IMR-90 (cell line): Measurements from ENCODE around the gene FAM193B. TPM values are rescaled to one million over a fixed set of nuclear protein-coding genes. Genes with fewer than 3 reads are reported as not detected.
A peak's percentile ranks its signal among the peaks of the same experiment; 100 is the strongest.

Experiments
- ATAC-seq: fragments of 200-7000 bp; cut with Tn5 transposase; 2 replicates; pipeline ENCODE4 v1.9.1; 2020; ENCODE audit warnings: low read depth, mild to moderate bottlenecking, moderate library complexity
- BruUV-seq: library from RNA; stranded (reverse); fragments of 400-500 nt; replicated peaks from 2 replicates; lab custom pipeline; 2021; lab: Mats Ljungman, UMichigan
- CTCF ChIA-PET: fragments of 300-600 bp; formaldehyde crosslinking; extraction: SDS; loops from one replicate; lab custom pipeline; 2021; ENCODE audit warnings: antibody characterized with exemption; lab: Yijun Ruan, JAX
- POLR2A ChIA-PET: fragments of 300-600 bp; sonication (Branson Sonifier 250); formaldehyde crosslinking; loops from one replicate; lab custom pipeline; 2022; ENCODE audit warnings: antibody characterized with exemption; ENCODE audit not compliant: unreplicated experiment; lab: Charles Lee
- DNase-seq: peaks from one replicate; pipeline ENCODE4 v3.0.0; 2013
- H2AFZ ChIP-seq: replicated peaks from 2 replicates; pipeline ENCODE3; 2013; ENCODE audit warnings: low read length, mild to moderate bottlenecking; ENCODE audit not compliant: poor library complexity
- H2AK5ac ChIP-seq: 2 replicates; pipeline ENCODE4 v1.6.1; 2013; ENCODE audit warnings: low read depth, low read length, inconsistent platforms
- H2AK9ac ChIP-seq: replicated peaks from 2 replicates; pipeline ENCODE3; 2013; ENCODE audit warnings: mild to moderate bottlenecking, low read depth, low read length, moderate library complexity; ENCODE audit not compliant: poor library complexity
- H2BK120ac ChIP-seq: 2 replicates; pipeline ENCODE4 v1.6.1; 2013; ENCODE audit warnings: low read depth, low read length, inconsistent platforms
- H2BK15ac ChIP-seq: 3 replicates; pipeline ENCODE4 v1.6.1; 2013; ENCODE audit warnings: low read depth, low read length, inconsistent platforms
- H2BK20ac ChIP-seq: 2 replicates; pipeline ENCODE4 v1.6.1; 2013; ENCODE audit warnings: low read depth, mild to moderate bottlenecking, inconsistent platforms, low read length, moderate library complexity
- H2BK5ac ChIP-seq: 2 replicates; pipeline ENCODE4 v1.6.1; 2013; ENCODE audit warnings: mild to moderate bottlenecking, low read depth, low read length, inconsistent platforms; ENCODE audit not compliant: poor library complexity, severe bottlenecking
- H3K14ac ChIP-seq: replicated peaks from 2 replicates; pipeline ENCODE4 v1.6.1; 2013; ENCODE audit warnings: low read depth, low read length, inconsistent platforms
- H3K18ac ChIP-seq: 2 replicates; pipeline ENCODE4 v1.6.1; 2013; ENCODE audit warnings: low read depth, low read length, control low read depth
- H3K23ac ChIP-seq: 2 replicates; pipeline ENCODE4 v1.6.1; 2013; ENCODE audit warnings: low read depth, low read length, inconsistent platforms
- H3K27ac ChIP-seq: 2 replicates; pipeline ENCODE4 v1.5.1; 2013; ENCODE audit warnings: mild to moderate bottlenecking, control low read depth, low read length; ENCODE audit not compliant: insufficient read depth
- H3K27me3 ChIP-seq: 2 replicates; pipeline ENCODE4 v1.6.1; 2013; ENCODE audit warnings: low read length; ENCODE audit not compliant: control insufficient read depth, insufficient read depth
- H3K36me3 ChIP-seq: 2 replicates; pipeline ENCODE4 v1.6.1; 2013; ENCODE audit warnings: low read length, mixed read lengths; ENCODE audit not compliant: control insufficient read depth, insufficient read depth
- H3K4ac ChIP-seq: 2 replicates; pipeline ENCODE4 v1.6.1; 2013; ENCODE audit warnings: low read depth, low read length, inconsistent platforms
- H3K4me1 ChIP-seq: 2 replicates; pipeline ENCODE4 v1.6.1; 2013; ENCODE audit warnings: low read length, mixed read lengths; ENCODE audit not compliant: control insufficient read depth, insufficient read depth
- H3K4me2 ChIP-seq: 2 replicates; pipeline ENCODE4 v1.6.1; 2013; ENCODE audit warnings: low read depth, mild to moderate bottlenecking, control low read depth, low read length, moderate library complexity
- H3K4me3 ChIP-seq: 2 replicates; pipeline ENCODE4 v1.5.1; 2013; ENCODE audit warnings: low read depth, mild to moderate bottlenecking, control low read depth, low read length, moderate library complexity; ENCODE audit not compliant: insufficient read depth
- H3K56ac ChIP-seq: 2 replicates; pipeline ENCODE4 v1.6.1; 2013; ENCODE audit warnings: low read length, inconsistent platforms; ENCODE audit not compliant: insufficient read depth; ENCODE audit errors: extremely low read depth
- H3K79me1 ChIP-seq, 2 experiments: 2 replicates each; pipeline ENCODE4 v1.6.1; 2013; ENCODE audit warnings: low read length in 2 of 2, inconsistent platforms in 1 of 2, low read depth in 1 of 2
- H3K9ac ChIP-seq: 2 replicates; pipeline ENCODE4 v1.6.1; 2013; ENCODE audit warnings: low read depth, low read length, control low read depth
- H3K9me1 ChIP-seq: 2 replicates; pipeline ENCODE4 v1.6.1; 2013; ENCODE audit warnings: low read length, inconsistent platforms; ENCODE audit not compliant: insufficient read depth
- H3K9me3 ChIP-seq: 2 replicates; pipeline ENCODE4 v1.6.1; 2013; ENCODE audit warnings: low read length; ENCODE audit not compliant: control insufficient read depth, insufficient read depth
- H4K20me1 ChIP-seq: 2 replicates; pipeline ENCODE4 v1.6.1; 2013; ENCODE audit warnings: low read length, inconsistent platforms; ENCODE audit not compliant: insufficient read depth
- H4K5ac ChIP-seq: 2 replicates; pipeline ENCODE4 v1.6.1; 2013; ENCODE audit warnings: mild to moderate bottlenecking, low read depth, low read length, control low read depth
- H4K8ac ChIP-seq, 2 experiments: 2 replicates each; pipeline ENCODE4 v1.6.1; 2013; ENCODE audit warnings: low read depth in 2 of 2, low read length in 2 of 2, control low read depth in 1 of 2, inconsistent platforms in 1 of 2
- H4K91ac ChIP-seq: 2 replicates; pipeline ENCODE4 v1.6.1; 2013; ENCODE audit warnings: low read depth, low read length, inconsistent platforms; ENCODE audit not compliant: insufficient read depth
- BHLHE40 ChIP-seq: fragments of 150-350 bp; IDR thresholded peaks from 2 replicates; pipeline ENCODE4 v1.6.1; 2016; ENCODE audit warnings: mild to moderate bottlenecking, low read depth, low read length
- CEBPB ChIP-seq: IDR thresholded peaks from 2 replicates; pipeline ENCODE4 v1.6.1; 2012; ENCODE audit warnings: low read depth, low read length, improper control_type of control experiment
- MAZ ChIP-seq: IDR thresholded peaks from 2 replicates; pipeline ENCODE4 v1.6.1; 2012; ENCODE audit warnings: low read depth, mild to moderate bottlenecking, low read length, improper control_type of control experiment, moderate library complexity, borderline replicate concordance
- NFE2L2 ChIP-seq: fragments of 150-350 bp; IDR thresholded peaks from 2 replicates; pipeline ENCODE4 v1.6.1; 2016; ENCODE audit warnings: low read depth, mild to moderate bottlenecking, low read length
- POLR2A ChIP-seq: IDR thresholded peaks from 2 replicates; pipeline ENCODE4 v1.6.1; 2012; ENCODE audit warnings: mild to moderate bottlenecking, low read depth, low read length
- USF2 ChIP-seq: fragments of 150-350 bp; IDR thresholded peaks from 2 replicates; pipeline ENCODE4 v1.6.1; 2017; ENCODE audit warnings: mild to moderate bottlenecking, antibody characterized with exemption, low read length, low read depth
- WGBS, 2 experiments: methylation state at CpG; one replicate each; pipeline versions ENCODE4 v1.1.5 to v1.1.7; 2013; ENCODE audit warnings: missing lambda C conversion rate in 2 of 2; ENCODE audit not compliant: insufficient read length in 1 of 2; ENCODE audit errors: extremely low coverage in 2 of 2; 5-methylcytosine and 5-hydroxymethylcytosine counted together
- dilution Hi-C: fragments of 300-500 bp; cut with HindIII; formaldehyde crosslinking; loops from one replicate; pipeline ENCODE4 v1.14.3; 2018; ENCODE audit warnings: low sequenced_read_pairs; ENCODE audit not compliant: unreplicated experiment
- in situ Hi-C: fragments of 300-500 bp; cut with MboI; formaldehyde crosslinking; loops from 3 replicates; pipeline ENCODE4 v1.14.3; 2019; ENCODE audit warnings: low sequenced_read_pairs, inconsistent platforms, mixed read lengths
- intact Hi-C: fragments of 100-400 bp; cut with micrococcal nuclease; formaldehyde crosslinking; loops from 2 replicates; pipeline ENCODE4 v1.10.0; 2022
- polyA plus RNA-seq, 3 experiments: library from polyadenylated mRNA; depleted of rRNA; stranded (reverse); fragments of >200 nt; gene quantifications; 2 replicates each; pipeline ENCODE4 v1.2.3, GENCODE V29; 2012; ENCODE audit warnings: low replicate concordance in 1 of 3
- total RNA-seq: library from RNA; depleted of rRNA; stranded (reverse); fragments of >200 nt; gene quantifications from 2 replicates; pipeline ENCODE4 v1.2.3, GENCODE V29; 2012

The FAM193B gene
- total and polyA plus RNA-seq, 2 of the 4 experiments (the other 2 are of a cell fraction) = 9.5 to 52.2 TPM

- H3K14ac ChIP-seq = peak overlapping the region; percentile 16; the same call in 1 of the 2 replicates
- no peak overlapping the region; the same call in 1 of the 2 replicates for H2BK20ac ChIP-seq
- ChIA-PET CTCF (no interaction called here), POLR2A (interaction anchor here (1.0 kb wide), 1 partner anchor 19 kb away, joined by 3 read pairs; the partner anchor contains the start of gene PDLIM7)
- H4K20me1 ChIP-seq = peaks cover 59% of the 10 kb centered on the region
- H3K36me3 ChIP-seq = peaks cover 36% of the 10 kb centered on the region
- H3K4me1 ChIP-seq = peaks cover 24% of the 10 kb centered on the region
- H3K4me3 ChIP-seq = no peak overlapping the region
- peak overlapping the region; percentile 40 for H2BK5ac ChIP-seq
- H2AK9ac ChIP-seq = peak overlapping the region; percentile 74
- BruUV-seq = no TSS peak
- H4K5ac ChIP-seq = 0 out of 2 replicates have a peak overlapping the region, but pooled peaks have one; percentile 3
- H3K27me3 ChIP-seq = no peaks in the 10 kb centered on the region
- ATAC-seq (peak; percentile 2), DNase-seq (peak; percentile 66)
- H3K4ac ChIP-seq = peak overlapping the region; percentile 43
- H3K79me1 ChIP-seq = peaks cover 3 to 28% of the 10 kb centered on the region in 2 experiments
- 0 out of 2 replicates have a peak overlapping the region, but pooled peaks have one; percentile 32 for H2BK120ac ChIP-seq
- H3K18ac ChIP-seq = no peak overlapping the region
- intact Hi-C loops = no loop called here
- H3K9ac ChIP-seq = no peak overlapping the region
- H4K91ac ChIP-seq = peak overlapping the region; percentile 5; the same call in 1 of the 2 replicates
- WGBS, 2 experiments = 40% methylated on average over 12 of the region's 18 CpGs; no CpG with 5 or more reads in 1 of the 2 experiments
- H3K9me1 ChIP-seq = peaks cover 13% of the 10 kb centered on the region
- H3K9me3 ChIP-seq = no peaks in the 10 kb centered on the region
- H3K56ac ChIP-seq = no peak overlapping the region
- no peak overlapping the region for H2BK15ac ChIP-seq
- dilution Hi-C loops = no loop called here
- peak overlapping the region; percentile 28; the same call in 1 of the 2 replicates for H3K27ac ChIP-seq
- in situ Hi-C loops = no loop called here
- H3K4me2 ChIP-seq = no peak overlapping the region
- no peak overlapping the region for H2AFZ ChIP-seq
- peak overlapping the region; percentile 7 to 44; a peak in 2 of 4 replicates for H4K8ac ChIP-seq
- peak; percentile 29; the same call in 1 of the 2 replicates for TF ChIP-seq POLR2A
- 0 out of 2 replicates have a peak, but pooled peaks have one; percentile 2 for TF ChIP-seq USF2
- no peak for TF ChIP-seq BHLHE40
- peak; percentile 26; the same call in 1 of the 2 replicates for TF ChIP-seq MAZ
- TF ChIP-seq NFE2L2 = no peak
- TF ChIP-seq CEBPB = peak; percentile 96
- H2AK5ac ChIP-seq = peak overlapping the region; percentile 49; the same call in 1 of the 2 replicates
- H3K23ac ChIP-seq = peak overlapping the region; percentile 21; the same call in 1 of the 2 replicates
Observed at GRCh38 chr5:177478711-177479646, 75.4 kb downstream of the FAM193B start.
